Activated naive CD8-positive, alpha-beta T cell treated with anti-CD3 and anti-CD28 coated beads, Interleukin-2, amount 50 U/mL, for 24 hours (primary cell): Measurements from ENCODE around the gene GPR35.
A peak's percentile ranks its signal among the peaks of the same experiment; 100 is the strongest.

Source experiments
- ATAC-seq: fragments of 150-1000 bp; cut with Tn5 transposase; one replicate; pipeline ENCODE4 v1.10.0; 2021
- DNase-seq: peaks from one replicate; pipeline ENCODE4 v3.0.0; 2021
- H3K27ac Mint-ChIP-seq: one replicate; pipeline ENCODE4 v1.8.0; 2021; ENCODE audit warnings: mild to moderate bottlenecking, mixed read lengths
- H3K27me3 Mint-ChIP-seq: one replicate; pipeline ENCODE4 v1.8.0; 2021; ENCODE audit warnings: mixed read lengths
- H3K36me3 Mint-ChIP-seq: one replicate; pipeline ENCODE4 v1.8.0; 2021; ENCODE audit warnings: low read depth, mixed read lengths
- H3K4me1 Mint-ChIP-seq: one replicate; pipeline ENCODE4 v1.8.0; 2021; ENCODE audit warnings: mixed read lengths
- H3K4me3 Mint-ChIP-seq: one replicate; pipeline ENCODE4 v1.8.0; 2021; ENCODE audit warnings: mild to moderate bottlenecking, moderate library complexity, mixed read lengths
- H3K9me3 Mint-ChIP-seq: one replicate; pipeline ENCODE4 v1.8.0; 2021; ENCODE audit warnings: mixed read lengths

GPR35 gene

DNA sequence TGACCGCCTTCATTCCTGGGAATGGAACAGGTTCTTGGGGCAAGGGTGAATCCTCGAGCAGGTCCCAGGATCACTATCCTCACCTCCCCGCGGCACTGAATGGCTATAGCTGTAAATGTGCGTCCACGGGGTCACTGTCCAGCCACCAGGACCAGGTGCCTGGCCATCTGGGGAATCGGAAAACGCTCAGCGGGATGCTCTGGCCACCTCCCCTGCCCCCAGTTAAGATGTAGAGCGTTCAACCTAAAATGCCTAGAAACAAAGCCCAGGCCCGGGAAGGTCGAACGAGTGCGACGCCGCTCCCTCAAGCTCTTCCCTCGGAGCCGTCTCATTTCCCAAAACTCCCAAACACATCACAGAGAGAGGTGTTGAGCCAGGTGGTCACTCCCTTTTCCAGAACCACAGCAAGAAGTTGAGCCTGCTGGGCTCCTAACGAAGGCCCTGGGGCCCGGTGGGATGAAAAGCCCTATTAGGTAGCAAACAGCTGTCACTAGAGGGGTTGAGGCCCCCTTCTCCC, 39.5 kb upstream of the GPR35 start:
- Mint-ChIP-seq H3K27me3 (no peaks in the 10 kb centered on the region), H3K9me3 (no peaks in the 10 kb centered on the region), H3K36me3 (peaks cover 2% of the 10 kb centered on the region), H3K4me3 (peak overlapping the region; percentile 93), H3K27ac (peak overlapping the region; percentile 85), H3K4me1 (peaks cover 34% of the 10 kb centered on the region)
- ATAC-seq, result no peak
- DNase-seq, result no peak

DNA sequence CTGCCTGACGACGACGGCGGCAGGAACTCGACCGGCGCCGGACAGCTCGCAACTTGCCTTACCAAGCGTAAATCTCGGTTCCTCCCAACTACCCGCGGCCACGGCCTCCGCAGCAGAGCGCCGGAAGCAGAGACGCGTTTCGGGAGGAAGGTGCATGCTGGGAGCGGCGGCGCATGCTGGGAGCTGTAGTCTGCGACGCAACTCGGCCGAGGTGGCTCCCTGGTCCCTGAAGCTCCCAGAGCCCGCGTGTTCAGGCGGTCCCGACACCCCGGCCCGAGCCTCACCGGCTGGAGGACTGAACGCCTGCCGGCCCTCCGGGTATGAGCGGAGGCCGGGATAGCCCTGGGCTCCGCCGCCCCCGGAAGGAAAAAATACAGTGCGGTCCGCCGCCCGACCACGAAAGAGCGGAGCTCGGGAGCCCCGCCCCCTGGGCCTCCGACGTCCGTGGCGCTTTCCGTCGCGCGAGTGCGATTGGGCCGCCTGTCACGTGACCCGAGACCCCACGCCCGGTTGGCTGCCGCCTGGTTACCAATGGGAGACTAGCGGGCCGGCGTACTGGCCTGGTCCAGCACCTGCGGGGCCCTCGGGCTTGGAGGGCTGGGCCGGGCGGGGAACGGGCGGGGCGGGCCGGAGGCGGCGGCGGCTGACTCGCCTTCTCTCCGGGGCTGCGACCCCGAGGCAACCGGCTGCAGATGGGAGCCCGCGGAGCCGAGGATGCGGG, 38.9 kb upstream of the GPR35 start, which contains the start of gene CAPN10:
Gene CAPN10, plus strand, starts transcription at position 537 of the 721 bp plus-strand sequence. Its CDS starts 178 bp downstream, at position 715.
- peak; percentile 88 for ATAC-seq
- H3K4me1 Mint-ChIP-seq, result peaks cover 34% of the 10 kb centered on the region
- DNase-seq, result peak; percentile 98
- H3K4me3 Mint-ChIP-seq, result peak within 1 kb of the TSS; percentile 93
- peak within 1 kb of the TSS; percentile 85 for H3K27ac Mint-ChIP-seq
- no peaks in the 10 kb centered on the region for H3K27me3 Mint-ChIP-seq
- H3K36me3 Mint-ChIP-seq, result peaks cover 2% of the 10 kb centered on the region
- H3K9me3 Mint-ChIP-seq, result no peaks in the 10 kb centered on the region

DNA sequence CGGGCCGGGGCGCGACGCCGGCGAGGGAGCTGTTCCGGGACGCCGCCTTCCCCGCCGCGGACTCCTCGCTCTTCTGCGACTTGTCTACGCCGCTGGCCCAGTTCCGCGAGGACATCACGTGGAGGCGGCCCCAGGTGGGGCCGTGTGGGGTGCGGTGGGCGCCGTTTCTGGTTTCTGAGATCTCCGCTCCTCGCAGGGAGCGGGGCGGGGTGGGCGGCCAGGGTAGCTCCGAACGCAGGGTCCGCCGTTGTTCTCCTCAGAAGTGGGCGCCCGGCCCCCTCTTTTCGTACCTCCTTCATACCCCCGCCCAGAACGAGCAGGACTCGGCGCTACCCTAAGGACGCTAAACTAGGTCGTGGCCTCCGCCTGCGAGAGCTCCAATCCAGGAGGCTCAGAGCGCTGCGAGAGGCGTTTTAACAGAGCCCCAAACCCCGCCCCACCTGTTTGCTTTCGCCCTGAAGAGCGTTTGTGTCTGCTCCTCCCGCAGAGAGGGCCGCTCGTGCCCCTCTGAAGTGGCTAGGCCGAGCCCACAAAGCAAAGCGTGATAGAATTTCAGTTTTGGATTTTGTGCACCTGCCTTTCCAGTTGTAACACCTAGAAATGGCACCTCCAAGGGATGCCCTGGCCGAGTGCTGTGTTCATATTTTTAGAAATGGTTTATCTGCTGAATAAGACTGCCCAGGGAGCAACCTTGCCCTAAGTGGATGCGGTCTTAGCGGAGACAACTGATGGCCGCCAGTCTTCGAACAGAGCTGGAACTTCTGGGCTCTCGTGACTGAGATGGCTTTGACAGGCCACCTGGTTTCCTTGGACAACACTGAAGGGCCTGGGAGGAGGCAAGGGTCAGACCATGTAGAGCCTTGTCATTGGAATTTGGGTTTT, 38.1 kb upstream of the GPR35 start:
- peak; percentile 60 for DNase-seq
- peak overlapping the region; percentile 32 for H3K27ac Mint-ChIP-seq
- peaks cover 6% of the 10 kb centered on the region for H3K36me3 Mint-ChIP-seq
- peak overlapping the region; percentile 90 for H3K4me3 Mint-ChIP-seq
- no peaks in the 10 kb centered on the region for H3K27me3 Mint-ChIP-seq
- no peaks in the 10 kb centered on the region for H3K9me3 Mint-ChIP-seq
- ATAC-seq, result peak; percentile 17
- peaks cover 34% of the 10 kb centered on the region for H3K4me1 Mint-ChIP-seq

DNA sequence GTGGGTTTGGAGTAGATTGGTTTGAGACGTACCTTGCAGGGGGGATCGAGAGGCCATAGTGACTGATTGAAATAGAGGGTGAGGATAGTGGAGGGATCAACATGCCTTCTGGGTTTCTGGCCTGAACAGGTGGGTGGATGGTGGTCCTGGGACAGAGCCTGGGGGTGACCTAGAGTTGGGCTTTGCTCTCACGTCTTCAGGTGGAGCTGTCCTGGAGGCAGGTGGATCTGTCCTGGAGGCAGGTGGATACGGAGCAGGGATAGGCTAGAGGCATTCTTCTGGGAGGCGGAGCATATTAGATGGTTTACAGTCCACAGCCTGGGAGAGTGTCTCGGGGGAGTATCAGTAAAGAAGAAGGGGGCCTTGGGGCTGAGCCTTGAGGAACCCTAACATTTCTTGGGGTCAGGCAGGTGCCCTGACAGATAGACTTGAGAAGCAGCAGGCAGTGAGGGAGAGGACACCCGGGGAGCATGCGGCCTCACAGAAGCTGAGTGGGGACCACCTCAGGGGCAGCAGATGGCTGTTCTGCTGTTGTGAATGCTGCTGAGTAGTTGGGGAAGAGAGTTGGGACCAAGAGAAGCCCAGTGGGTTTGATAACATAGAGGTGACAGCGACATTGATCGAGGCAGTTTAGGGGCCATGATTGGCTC, 37.1 kb upstream of the GPR35 start:
- Mint-ChIP-seq H3K4me3 (peak overlapping the region; percentile 90), H3K9me3 (no peaks in the 10 kb centered on the region), H3K27ac (peak overlapping the region; percentile 32), H3K36me3 (peaks cover 8% of the 10 kb centered on the region), H3K4me1 (peaks cover 34% of the 10 kb centered on the region), H3K27me3 (no peaks in the 10 kb centered on the region)
- ATAC-seq (no peak), DNase-seq (no peak)

DNA sequence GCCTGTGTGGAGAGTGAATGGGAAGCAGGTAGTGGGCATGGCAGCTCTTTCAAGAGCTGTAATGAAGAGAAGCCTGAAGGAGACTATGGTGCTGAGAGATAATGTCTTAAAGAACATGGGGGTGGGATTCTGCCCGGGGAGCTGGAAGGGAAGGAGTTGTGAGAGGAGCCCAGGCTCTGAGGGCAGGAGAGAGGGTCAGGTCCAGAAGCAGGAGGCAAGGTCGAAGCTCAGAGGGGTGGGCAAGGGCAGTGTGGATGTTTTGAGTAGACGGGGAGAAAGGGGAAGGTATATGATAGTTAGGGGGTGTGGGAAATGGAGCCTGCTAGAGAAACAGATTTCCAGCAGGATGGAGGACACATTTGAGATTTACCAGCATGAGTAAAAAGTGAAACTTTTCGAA, 36.6 kb upstream of the GPR35 start:
- peaks cover 8% of the 10 kb centered on the region for H3K36me3 Mint-ChIP-seq
- no peak overlapping the region for H3K27ac Mint-ChIP-seq
- peaks cover 34% of the 10 kb centered on the region for H3K4me1 Mint-ChIP-seq
- ATAC-seq (no peak), DNase-seq (no peak)
- H3K4me3 Mint-ChIP-seq, result peak overlapping the region; percentile 22
- H3K9me3 Mint-ChIP-seq, result no peaks in the 10 kb centered on the region
- no peaks in the 10 kb centered on the region for H3K27me3 Mint-ChIP-seq

DNA sequence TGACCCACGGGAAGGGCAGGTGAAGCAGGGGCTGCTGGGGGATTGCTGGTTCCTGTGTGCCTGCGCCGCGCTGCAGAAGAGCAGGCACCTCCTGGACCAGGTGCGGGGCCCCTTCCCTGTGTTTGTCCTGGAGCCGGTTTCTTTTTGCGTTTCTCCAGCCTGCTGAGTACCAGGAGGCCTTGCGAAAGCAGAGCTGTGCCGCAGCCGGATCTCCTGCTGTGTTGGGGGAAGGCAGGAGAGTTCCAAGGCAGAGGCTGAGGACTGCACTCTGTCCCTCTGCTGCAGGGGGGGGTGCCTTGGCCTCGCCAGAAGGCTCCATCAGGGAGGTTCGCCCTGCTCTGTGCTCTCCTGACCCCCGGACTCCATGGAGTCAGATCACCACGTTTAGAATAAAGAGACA, 35.9 kb upstream of the GPR35 start:
- no peak for DNase-seq
- Mint-ChIP-seq H3K9me3 (no peaks in the 10 kb centered on the region), H3K4me3 (no peak overlapping the region), H3K27ac (no peak overlapping the region), H3K4me1 (peaks cover 32% of the 10 kb centered on the region), H3K36me3 (peaks cover 8% of the 10 kb centered on the region), H3K27me3 (no peaks in the 10 kb centered on the region)
- no peak for ATAC-seq

DNA sequence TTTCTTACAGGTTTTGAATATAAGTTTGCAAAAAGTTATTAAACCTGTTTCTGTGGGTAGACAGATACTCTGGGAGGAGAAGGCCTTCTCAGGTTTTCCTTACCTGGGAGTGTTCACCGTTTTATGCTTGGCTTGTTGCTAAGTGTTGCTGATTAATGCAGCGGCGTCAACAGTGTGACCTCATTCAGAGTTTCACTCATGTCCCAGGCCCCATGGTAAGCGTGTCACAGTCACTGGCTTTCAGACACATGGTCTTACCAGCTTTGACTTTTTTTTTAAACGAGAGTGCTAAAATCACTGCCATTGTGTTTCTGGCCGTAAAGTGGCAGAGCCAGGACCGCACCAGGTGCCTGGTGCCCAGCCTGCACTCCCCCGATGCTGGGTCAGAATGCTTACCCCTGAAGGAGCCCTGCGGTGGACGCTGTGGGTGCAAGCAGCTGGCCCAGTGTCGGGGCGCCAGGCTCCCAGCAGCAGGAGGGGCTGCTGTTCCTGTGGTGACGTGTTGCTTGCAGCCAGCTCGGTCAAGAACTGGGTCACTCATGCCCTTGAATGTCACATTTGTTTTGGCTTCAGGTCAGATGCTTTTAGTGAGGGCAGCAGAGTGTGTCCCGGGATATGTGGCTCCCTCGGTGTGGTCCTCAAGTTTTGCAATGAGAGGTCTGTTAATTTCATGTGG, 35.3 kb upstream of the GPR35 start:
- Mint-ChIP-seq H3K27ac (no peak overlapping the region), H3K36me3 (peaks cover 8% of the 10 kb centered on the region), H3K4me1 (peaks cover 26% of the 10 kb centered on the region), H3K9me3 (no peaks in the 10 kb centered on the region), H3K4me3 (no peak overlapping the region), H3K27me3 (no peaks in the 10 kb centered on the region)
- no peak for DNase-seq
- no peak for ATAC-seq

DNA sequence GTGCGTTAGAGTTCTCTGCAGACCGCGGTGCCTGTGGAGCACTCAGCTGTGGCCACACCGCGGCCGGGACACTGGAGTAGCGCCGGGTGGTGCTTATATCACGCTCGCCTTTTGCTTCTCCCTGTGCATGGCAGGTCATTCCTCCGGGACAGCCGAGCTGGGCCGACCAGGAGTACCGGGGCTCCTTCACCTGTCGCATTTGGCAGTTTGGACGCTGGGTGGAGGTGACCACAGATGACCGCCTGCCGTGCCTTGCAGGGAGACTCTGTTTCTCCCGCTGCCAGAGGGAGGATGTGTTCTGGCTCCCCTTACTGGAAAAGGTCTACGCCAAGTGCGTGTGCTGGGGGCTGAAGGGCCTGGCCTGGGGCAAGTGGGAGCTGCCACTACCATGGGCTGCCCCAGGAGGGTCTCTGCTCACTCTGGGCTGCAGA, 34.6 kb upstream of the GPR35 start:
- Mint-ChIP-seq H3K4me1 (peaks cover 24% of the 10 kb centered on the region), H3K27me3 (no peaks in the 10 kb centered on the region), H3K27ac (no peak overlapping the region), H3K4me3 (no peak overlapping the region), H3K9me3 (no peaks in the 10 kb centered on the region), H3K36me3 (peaks cover 8% of the 10 kb centered on the region)
- no peak for DNase-seq
- no peak for ATAC-seq

DNA sequence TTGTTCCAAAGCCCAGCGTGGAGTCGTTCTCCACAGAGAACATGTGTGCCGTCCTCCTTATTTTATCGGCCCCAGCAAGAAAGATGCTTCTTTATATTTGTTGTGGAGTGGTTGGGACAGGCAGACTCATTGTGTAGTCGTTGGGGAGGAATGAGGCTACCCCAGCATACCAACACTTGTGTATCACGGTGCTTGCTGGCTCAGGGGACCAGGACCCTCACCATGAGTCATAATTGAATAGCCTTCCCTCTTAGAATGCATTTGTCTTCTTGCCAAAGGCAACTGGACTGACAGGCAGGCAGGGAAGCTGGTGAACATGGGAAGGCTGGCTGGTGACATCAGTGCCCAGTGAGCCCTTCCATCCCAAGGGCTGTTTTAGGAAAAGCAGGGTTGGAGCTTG, 34.1 kb upstream of the GPR35 start:
- DNase-seq (no peak), ATAC-seq (no peak)
- Mint-ChIP-seq H3K36me3 (peaks cover 8% of the 10 kb centered on the region), H3K27me3 (no peaks in the 10 kb centered on the region), H3K9me3 (no peaks in the 10 kb centered on the region), H3K27ac (no peak overlapping the region), H3K4me3 (no peak overlapping the region), H3K4me1 (peaks cover 24% of the 10 kb centered on the region)

DNA sequence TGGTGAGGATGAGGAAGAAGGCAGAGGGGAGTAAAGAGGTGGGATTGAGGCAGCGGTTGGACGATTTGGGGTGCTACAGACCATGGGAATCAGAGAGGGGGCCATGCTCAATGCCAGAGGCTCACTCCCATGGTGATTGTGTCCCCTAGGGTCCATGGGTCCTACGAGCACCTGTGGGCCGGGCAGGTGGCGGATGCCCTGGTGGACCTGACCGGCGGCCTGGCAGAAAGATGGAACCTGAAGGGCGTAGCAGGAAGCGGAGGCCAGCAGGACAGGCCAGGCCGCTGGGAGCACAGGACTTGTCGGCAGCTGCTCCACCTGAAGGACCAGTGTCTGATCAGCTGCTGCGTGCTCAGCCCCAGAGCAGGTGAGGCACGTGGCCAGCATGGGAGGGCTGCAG, 33.5 kb upstream of the GPR35 start:
- Mint-ChIP-seq H3K4me3 (no peak overlapping the region), H3K9me3 (no peaks in the 10 kb centered on the region)

DNA sequence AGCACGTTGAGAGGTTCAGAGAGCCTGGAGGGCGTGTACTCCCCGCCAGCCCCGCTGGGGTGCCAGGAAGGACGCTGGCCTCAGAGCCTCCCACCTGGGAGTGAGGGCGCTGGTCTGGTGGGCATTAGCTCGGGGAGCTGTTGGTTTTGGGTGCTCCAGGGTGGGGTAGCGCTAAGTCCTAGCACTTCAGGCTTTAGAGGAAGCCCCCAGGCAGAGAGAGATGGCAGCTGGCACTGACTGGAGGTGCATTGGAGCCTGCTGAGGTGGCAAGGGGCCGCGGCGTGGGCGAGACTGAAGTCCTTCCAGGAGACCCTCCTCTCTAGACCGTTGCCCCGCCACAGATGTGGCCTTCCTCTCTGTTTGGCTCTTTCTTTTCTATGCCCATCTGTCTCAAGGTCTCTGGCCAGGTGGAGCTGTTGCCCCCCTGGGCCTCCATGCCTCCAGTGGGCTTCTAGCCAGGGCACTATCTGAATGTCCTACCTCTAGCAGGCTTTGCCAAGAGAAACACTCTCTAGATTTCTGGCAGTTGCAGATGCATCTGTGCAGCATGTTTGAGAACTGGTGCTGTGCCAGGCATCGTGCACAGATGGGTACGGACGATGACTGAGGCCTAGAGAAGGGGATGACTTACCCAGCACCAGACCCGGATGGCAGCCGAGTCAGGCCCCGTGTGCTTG, 32.1 kb upstream of the GPR35 start:
- Mint-ChIP-seq H3K36me3 (peaks cover 8% of the 10 kb centered on the region), H3K4me3 (no peak overlapping the region), H3K9me3 (no peaks in the 10 kb centered on the region), H3K27ac (no peak overlapping the region), H3K27me3 (no peaks in the 10 kb centered on the region), H3K4me1 (peaks cover 12% of the 10 kb centered on the region)
- no peak for ATAC-seq
- DNase-seq, result no peak

More for the DNA sequence above, 33.5 kb upstream of the GPR35 start:
- no peak for DNase-seq
- H3K4me1 Mint-ChIP-seq, result peaks cover 24% of the 10 kb centered on the region
- peaks cover 8% of the 10 kb centered on the region for H3K36me3 Mint-ChIP-seq
- H3K27ac Mint-ChIP-seq, result no peak overlapping the region
- H3K27me3 Mint-ChIP-seq, result no peaks in the 10 kb centered on the region
- ATAC-seq, result no peak

DNA sequence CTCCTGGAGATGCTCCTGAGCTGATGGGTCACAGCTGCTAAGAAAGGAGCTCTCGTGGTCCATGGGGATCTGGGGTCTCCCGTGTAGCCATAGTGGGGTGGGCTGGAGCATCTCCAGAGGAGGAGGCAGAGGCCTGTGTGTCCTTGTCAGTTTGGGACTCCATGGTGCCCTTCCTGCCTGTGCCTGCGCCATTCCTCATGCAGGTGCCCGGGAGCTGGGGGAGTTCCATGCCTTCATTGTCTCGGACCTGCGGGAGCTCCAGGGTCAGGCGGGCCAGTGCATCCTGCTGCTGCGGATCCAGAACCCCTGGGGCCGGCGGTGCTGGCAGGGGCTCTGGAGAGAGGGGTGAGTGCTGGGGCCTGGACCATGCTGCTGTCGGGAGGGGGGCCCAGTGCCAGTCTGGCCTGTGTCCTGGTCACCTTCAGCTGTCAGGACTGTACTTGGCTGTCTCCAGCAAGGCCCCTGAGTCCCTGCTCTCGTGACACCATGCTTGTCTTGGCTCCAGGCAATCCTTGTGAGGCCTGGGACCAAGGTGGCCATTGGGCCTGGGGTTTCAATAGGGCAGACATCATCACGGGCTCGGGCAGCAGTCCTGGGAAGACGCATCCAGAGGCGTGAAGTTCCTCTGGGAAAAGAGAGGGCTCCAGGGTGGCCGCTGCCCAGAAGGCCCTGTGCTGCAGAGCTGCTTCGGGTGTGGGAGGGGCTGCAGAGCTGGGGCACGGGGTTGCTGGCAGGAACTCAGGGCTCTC, 31.4 kb upstream of the GPR35 start:
- no peak for DNase-seq
- H3K27me3 Mint-ChIP-seq, result no peaks in the 10 kb centered on the region
- H3K4me3 Mint-ChIP-seq, result no peak overlapping the region
- H3K9me3 Mint-ChIP-seq, result no peaks in the 10 kb centered on the region
- H3K36me3 Mint-ChIP-seq, result peaks cover 9% of the 10 kb centered on the region
- H3K4me1 Mint-ChIP-seq, result peaks cover 5% of the 10 kb centered on the region
- H3K27ac Mint-ChIP-seq, result no peak overlapping the region
- ATAC-seq, result no peak
